Measurements from ENCODE around the gene HTR2A.

The HTR2A gene

GRCh38 chr13:46896341-46897137, at the start of gene HTR2A:
Gene HTR2A, minus strand, starts transcription at chr13:46897053. Its CDS starts 1,147 bp downstream, at chr13:46895906.
- peak; percentile 15 for DNase-seq (ENCODE audit: low read depth)

DNA sequence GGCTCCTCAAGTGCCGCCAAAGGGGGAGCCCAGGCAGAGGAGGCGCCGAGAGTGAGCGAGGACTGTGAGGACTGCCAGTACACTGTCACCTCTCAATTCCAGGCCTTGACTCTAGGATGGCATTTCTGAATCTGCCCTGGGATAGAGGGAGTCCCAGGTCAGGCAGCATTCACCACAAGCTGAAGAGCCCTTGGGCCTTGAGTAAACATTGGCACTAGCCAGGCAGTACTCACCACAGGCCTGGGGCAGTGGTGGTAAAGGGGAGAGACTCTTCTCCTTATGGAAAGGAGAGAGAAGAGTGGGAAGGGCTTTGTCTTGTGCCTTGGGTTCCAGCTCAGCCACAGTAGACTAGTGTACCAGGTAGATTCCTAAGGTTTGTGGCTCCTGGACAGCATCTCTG, 39.7 kb upstream of the HTR2A start:
- DNase-seq (ENCODE audit: low read depth), result no peak

- no peak for DNase-seq (ENCODE audit: low read depth)
Measured at GRCh38 chr13:46934749-46935148, 37.9 kb upstream of the HTR2A start.

- DNase-seq (ENCODE audit: low read depth), result peak; percentile 56
Measured at GRCh38 chr13:46926916-46927590, 30.2 kb upstream of the HTR2A start.

DNA sequence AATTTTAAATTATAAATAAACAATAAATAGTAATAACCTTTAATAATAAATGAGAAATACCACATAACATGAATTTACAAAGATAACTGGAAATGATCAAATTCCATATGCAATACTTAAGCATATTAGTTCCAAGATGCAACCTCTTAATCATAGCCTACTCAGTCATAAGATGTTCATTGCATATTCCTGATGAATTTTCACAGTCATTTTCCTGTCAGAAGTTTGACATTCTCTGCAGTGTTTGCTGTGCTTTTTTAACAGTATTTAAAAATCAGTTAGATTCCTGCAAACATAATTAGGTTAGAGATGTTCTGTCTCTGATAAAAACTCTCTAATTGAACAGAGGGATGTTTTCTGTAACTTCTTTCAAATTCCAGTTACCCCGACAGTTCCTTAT, 28.6 kb upstream of the HTR2A start:
- no peak for DNase-seq (ENCODE audit: low read depth)

DNA sequence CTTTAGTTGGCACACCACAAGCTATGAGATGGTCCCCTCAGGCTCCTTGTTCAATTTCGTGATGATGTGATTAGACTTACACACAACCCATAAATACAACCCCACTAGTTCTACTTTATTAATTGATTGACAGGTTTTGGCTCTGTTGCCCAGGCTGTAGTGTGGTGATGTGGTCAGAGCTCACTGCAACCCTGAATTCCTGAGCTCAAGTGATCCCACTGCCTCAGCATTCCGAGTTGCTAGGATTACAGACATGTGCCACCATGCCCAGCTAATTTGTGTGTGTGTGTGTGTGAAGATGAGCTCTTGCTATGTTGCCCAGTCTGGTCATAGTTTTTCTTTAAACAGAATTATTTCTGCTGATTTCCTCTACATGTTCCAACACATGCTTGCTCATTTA, 17.5 kb upstream of the HTR2A start:
- DNase-seq (ENCODE audit: low read depth), result peak; percentile 8

GRCh38 chr13:46913757-46914156, 16.9 kb upstream of the HTR2A start:
- DNase-seq (ENCODE audit: low read depth), result no peak

GRCh38 chr13:46909042-46909441, 12.2 kb upstream of the HTR2A start:
- no peak for DNase-seq (ENCODE audit: low read depth)

DNA sequence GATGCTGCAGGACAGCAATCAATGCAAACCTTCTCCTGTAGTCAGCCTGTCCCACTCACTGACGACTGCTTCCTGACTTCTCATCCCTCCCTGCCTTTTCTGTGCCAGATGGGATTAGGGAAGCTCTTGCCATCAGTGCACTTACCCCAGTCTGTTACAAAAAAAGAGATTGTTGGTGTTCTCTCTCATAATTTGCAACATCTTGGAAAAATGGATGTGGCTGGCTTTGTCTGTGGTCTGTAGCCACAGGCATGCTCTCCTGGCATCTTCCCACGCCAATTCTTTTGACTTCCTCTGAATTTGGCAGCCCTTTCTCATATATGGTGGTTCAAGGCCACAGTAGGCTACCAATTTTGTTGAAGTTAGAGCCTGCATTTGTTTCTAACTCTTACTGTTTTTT, 11.6 kb upstream of the HTR2A start:
- peak; percentile 74 for DNase-seq (ENCODE audit: low read depth)

- DNase-seq (ENCODE audit: low read depth), result no peak
Measured at GRCh38 chr13:46906405-46906804, 9.6 kb upstream of the HTR2A start.

GRCh38 chr13:46905249-46905648, 8.4 kb upstream of the HTR2A start:
- peak; percentile 37 for DNase-seq (ENCODE audit: low read depth)

- no peak for DNase-seq (ENCODE audit: low read depth)
Measured at GRCh38 chr13:46903748-46904147, 6.9 kb upstream of the HTR2A start.

DNA sequence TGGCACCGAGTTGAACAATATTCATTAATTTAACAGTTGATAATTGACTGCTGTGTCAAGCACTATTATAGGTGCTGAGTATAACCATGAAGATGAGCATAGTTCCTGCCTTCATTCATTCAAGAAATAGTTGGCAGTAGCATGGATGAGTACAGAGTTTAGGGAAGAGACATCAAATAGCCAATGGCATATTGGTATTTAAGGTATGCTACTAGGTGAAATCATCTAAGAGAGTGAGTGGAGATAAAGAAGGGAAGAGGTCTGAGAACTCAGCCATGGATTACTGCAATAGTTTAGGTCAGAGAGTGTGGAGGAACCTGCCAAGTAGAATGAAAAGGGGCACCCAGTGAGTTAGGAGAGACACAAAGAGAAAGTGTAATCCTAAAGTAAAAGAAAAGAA, 4.9 kb upstream of the HTR2A start:
- DNase-seq (ENCODE audit: low read depth), result no peak

DNA sequence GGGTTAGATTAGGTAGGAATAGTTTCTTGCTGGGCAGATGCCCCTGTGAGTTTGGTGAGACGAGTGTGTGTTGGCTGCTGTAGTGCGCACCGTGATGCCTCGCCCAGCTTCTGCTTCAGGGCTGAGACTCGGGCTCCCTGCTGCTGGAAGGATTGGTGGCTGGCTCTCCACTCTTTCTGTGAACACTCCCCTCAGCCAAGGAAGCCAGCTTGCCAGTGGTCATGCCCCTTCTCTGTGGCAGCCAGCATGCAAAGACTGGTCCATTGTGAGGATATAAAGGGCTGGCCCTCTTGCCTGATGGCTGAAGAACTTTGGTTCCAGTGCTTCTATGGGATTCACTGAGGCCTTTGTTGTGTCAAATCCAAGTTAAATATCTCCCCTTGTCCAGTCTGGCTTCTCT, 2.9 kb upstream of the HTR2A start:
- DNase-seq (ENCODE audit: low read depth), result no peak

GRCh38 chr13:46895381-46895780, 1.5 kb downstream of the HTR2A start:
- DNase-seq (ENCODE audit: low read depth), result no peak

GRCh38 chr13:46894568-46894967, 2.3 kb downstream of the HTR2A start:
- DNase-seq (ENCODE audit: low read depth), result no peak

GRCh38 chr13:46893798-46894560, 2.9 kb downstream of the HTR2A start:
- peak; percentile 39 for DNase-seq (ENCODE audit: low read depth)

- no peak for DNase-seq (ENCODE audit: low read depth)
Measured at GRCh38 chr13:46893221-46893740, 3.6 kb downstream of the HTR2A start.

GRCh38 chr13:46885018-46885417, 11.8 kb downstream of the HTR2A start:
- no peak for DNase-seq (ENCODE audit: low read depth)

DNA sequence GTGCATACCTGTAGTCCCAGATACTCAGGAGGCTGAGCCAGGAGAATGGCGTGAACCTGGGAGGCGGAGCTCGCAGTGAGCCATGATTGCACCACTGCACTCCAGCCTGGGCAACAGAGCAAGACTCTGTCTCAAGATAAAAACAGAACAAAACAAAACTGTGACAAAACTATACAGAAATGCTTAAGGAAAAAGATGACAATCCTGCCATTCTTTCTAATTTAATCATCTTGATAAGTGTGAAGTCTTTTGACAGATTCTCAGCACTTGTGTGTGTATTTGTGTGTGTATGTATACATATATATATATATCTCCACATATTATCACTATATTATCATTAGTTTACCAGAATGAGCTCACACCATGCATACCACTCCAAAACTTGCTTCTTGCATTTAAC, 12.3 kb downstream of the HTR2A start:
- DNase-seq (ENCODE audit: low read depth), result no peak

DNA sequence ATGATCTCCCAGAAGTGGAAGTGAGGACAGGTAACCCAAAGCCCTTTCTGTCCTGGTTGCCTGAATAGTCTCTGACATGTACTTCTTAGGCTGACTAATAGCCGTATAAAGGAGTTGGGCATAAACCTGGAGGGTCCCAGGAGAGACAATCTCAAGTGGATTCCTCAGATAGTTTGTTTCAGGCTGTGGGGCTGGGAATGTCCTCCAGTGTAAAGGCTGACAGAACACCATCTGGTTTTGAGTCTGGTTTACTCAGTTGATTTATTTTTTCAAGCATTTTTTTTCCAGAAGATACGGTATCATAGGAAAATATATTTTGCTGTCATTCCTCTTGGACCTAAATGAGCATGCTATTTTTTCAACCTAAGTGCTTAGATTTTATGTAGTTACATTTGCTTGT, 15.2 kb downstream of the HTR2A start:
- no peak for DNase-seq (ENCODE audit: low read depth)

- no peak for DNase-seq (ENCODE audit: low read depth)
Measured at GRCh38 chr13:46874006-46874405, 22.8 kb downstream of the HTR2A start.

- no peak for DNase-seq (ENCODE audit: low read depth)
Measured at GRCh38 chr13:46871557-46871956, 25.3 kb downstream of the HTR2A start.

Measured in fibroblast of gingiva (primary cell).